Uterine smooth muscle cell (primary cell): Measurements from ENCODE around the gene MYL11. TPM values are rescaled to one million over a fixed set of nuclear protein-coding genes. Genes with fewer than 3 reads are reported as not detected.

Experiments used
- total RNA-seq: library from RNA; depleted of rRNA; stranded (reverse); fragments of >200 nt; gene quantifications from 2 replicates; pipeline ENCODE4 v1.2.3, GENCODE V29; 2014

MYL11 gene, protein sequence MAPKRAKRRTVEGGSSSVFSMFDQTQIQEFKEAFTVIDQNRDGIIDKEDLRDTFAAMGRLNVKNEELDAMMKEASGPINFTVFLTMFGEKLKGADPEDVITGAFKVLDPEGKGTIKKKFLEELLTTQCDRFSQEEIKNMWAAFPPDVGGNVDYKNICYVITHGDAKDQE
- 0.75 TPM in 1 of 2 replicates, not detected in the other for total RNA-seq

DNA sequence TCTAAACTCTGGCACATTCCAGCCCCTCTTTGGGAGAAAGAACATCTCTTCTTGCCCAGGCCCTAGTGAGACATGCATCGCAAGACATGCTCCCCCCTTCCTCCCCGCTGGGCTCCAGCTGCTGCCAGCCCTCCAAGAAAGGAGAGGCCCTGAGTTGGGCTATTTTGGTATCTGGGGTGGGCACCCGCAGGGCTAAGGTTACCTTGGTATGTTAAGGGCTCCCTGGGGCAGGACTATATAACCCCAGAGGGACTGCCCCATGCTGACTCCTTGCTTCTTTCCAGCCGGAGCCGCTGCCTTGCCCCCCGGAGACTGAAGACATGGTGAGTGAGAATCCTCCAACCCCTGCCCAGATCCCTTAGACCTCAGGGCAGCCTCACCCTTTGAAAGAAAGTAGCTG lies at the start of gene MYL11:
TSS of gene MYL11 (plus strand) at position 265 of the 400 bp plus-strand sequence. CDS start at position 321, 56 bp downstream.

DNA sequence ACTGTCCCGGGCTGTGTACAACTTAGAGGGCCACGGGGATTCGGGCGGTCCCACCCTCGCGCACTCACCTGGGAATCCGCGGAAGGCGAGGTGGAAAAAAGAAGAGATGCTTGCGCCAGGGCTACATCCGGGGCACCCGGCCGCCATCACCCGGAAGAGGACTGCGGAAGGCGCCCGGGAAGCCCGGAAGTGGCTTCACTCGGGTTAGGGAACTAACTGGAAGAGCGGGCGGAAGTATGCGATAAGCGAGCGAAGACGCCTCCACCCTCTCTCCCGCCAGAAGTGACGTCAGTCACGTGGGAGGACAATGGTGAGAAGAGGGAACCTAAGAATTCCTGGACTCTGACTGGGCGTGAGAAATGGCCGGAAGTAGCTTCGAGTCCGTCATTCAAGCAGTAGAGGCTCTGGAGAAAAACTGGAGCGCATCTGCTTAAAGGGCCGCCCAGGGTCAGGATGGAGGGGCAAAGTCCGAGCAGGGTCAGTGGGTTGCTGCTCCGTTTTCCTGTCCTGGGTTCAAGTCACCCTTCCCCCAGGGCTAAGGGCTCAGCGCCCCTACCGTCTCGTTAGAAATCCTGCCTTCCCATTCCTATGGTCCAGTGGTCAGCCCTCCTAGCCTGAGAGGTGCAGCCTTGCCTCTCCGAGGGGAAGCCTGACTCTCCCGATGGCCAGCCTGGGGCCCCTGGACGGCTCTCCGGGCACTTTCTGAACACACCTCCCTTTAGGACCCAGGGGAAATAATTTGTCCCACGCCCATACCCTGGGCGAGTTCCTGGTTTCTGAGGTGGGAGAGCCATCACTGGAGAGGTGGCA lies 19.3 kb upstream of the MYL11 start, which contains the start of gene CD2BP2:
TSS of gene CD2BP2 (minus strand) at position 165 of the 810 bp plus-strand sequence. CDS start 627 bp downstream, outside the sequence.

DNA sequence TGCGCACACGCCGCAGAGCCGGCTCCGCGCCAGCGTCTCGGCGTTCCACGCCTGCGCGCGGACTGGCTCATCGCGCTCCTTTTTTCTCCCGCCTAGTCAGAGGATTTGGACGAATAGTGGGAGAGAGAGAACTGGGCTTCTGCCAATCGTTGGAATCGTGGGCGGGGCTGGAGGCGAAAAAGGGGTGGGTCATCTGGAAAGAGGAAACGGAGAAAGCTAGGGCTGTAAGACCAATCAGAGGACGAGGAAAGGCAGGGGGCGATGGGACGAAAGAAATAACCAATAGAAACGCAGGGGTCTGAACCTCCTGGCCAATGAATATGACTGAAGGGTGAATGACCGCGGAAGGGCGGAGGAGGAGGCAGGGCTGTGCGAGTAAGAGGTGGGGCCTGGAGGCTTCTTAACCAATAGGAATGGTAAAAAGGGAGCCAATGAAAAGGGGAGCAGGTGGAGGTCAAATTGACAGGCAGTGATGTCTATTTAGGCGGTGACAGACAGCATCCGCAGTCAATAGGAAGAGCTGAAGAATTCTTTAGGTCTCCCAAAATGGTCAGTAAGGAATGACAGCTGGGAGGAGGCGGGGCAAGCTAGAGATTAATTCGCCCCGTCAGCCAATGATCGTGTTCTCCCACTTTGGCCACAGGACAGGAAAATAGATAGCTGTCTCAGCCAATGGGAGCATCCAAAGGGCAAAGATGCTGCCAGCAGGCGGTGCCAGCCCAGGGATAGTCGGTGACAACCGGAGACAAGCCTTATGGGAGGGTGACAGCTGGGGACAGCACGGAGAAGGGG lies 4.0 kb upstream of the MYL11 start, which contains the start of gene TBC1D10B:
TSS of gene TBC1D10B (minus strand) at position 39 of the 792 bp plus-strand sequence. CDS start 311 bp downstream, outside the sequence.

DNA sequence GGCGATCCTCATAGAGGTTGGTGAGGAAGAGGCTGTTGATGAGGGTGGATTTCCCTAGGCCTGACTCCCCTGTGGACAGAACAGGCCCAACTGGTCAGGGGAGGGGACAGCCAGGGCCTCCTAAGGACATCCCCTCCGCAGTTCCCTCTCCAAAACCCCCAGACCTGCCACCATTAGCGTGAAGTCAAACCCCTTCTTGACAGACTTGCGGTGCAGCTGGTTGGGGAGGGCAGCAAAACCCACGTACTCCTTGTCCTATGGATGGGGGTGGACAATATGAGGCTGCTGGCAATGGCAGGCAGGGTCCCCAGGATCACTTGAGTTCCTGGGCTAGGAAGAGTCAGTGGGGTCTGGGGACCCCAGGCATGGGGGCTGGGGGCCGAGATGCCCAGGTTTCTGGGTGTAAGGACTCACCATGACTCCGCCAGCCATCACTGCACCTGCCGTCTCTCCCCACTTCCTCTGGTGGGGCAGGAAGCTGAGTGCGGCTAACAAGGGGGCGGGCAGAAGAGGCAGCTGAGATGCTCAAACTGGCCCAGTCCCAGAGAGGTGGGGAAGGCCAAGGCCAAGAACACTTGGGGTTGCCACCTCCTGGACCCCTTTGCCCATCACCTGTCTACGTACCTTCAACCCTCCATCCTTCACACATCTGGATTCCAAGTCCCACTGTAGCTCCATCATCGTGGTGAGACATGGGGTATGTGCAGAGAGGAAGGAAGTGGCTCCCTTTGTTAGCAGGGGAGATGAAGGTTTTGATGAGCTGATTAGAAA lies 7.7 kb downstream of the MYL11 start, which contains the start of gene SEPTIN1:
TSS of gene SEPTIN1 (minus strand) at position 451 of the 771 bp plus-strand sequence. CDS start at position 432, 19 bp downstream.

DNA sequence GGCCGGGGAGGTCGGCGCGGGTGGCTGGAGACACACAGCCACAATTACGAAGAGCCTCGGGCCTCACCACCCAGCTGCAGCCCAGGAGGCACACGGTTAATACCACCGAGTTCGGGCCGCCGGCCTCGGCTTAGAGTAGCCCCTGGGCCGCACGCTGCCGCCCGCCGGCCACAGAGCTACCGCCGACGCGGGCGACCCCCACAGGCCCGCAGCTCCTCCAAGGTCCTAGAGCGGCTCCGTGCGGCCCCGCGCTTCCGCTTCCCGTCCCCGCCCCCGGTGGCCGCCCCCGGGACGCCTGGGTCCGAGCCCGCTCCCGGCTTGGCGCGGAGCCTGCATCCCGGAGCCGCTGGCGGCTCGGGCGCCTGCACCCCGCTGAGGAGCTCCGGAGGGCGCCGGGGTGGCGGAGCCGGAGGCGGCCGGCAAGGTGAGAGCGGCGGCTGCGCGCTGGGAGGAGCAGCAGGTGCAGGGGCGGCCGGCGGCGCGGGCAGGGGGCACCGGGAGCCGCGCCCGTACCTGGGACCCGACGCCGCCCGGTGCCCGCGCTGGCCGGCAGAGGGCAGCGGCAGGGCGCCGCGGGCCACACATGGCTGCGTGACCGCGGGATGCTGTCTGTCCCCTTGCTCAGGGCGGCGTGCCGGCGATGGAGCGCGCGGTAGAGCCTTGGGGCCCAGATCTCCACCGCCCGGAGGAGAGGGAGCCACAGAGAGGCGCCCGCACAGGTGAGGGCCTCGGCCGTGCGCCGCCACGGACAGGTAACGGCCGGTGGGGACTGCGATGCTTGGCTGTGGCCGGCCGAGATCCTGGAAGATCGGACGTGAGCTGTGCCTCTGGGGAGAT lies 20.8 kb downstream of the MYL11 start, which contains the start of gene ZNF48:
TSS of gene ZNF48 (plus strand) at position 266 of the 837 bp plus-strand sequence. CDS start at position 641, 375 bp downstream.

DNA sequence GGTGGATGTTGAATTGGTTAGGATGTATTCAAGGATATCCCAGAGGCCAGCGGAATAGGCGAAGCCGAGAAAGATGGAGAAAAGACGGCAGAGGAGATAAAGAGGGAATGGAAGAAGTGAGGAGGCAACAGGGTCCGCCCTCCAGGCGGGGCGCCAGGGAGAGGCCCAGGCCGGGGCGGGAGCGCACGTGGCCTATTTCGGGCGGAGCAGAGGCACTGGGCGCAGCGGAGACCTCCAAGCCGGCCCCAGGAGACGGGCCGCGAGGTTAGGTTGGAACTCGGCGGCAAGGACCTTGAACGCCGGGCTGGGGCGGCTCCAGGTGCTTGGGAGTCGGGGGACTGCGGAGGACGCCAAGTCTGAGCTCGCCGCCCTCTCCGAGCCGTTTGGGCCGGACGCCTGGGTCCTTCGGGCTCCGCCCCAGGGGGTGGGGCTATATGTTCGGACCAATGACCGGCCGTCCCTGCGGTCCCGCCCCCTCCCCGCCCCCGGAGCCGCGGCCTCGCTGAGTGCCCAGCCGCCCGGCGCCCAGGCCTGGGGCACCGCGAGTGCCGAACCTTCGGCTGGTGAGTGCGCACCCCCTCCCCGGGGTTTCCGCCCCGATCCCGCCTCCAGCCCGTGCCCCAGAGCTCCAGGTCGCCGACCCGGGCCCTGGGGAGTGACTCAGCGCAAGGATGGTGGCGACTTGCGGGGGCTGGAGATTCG lies 32.7 kb downstream of the MYL11 start, which contains the start of gene ZNF771:
TSS of gene ZNF771 (plus strand) at position 505 of the 702 bp plus-strand sequence. CDS start 448 bp downstream, outside the sequence.

Other genes starting within 250 kb of the MYL11 start
- gene CORO1A, start 191.2 kb upstream of the MYL11 start, total RNA-seq, result 2.7 and 2.9 TPM in 2 replicates
- 67.1 and 198 TPM in 2 replicates for gene BOLA2B, start 181.1 kb upstream of the MYL11 start, total RNA-seq
- gene SLX1A, start 180.9 kb upstream of the MYL11 start, total RNA-seq, result 19.5 and 27.0 TPM in 2 replicates
- 3.4 and 4.5 TPM in 2 replicates for gene SULT1A3, start 175.5 kb upstream of the MYL11 start, total RNA-seq
- 0.33 and 0.75 TPM in 2 replicates for gene NPIPB13, start 126.3 kb upstream of the MYL11 start, total RNA-seq
- 37.9 and 41.6 TPM in 2 replicates for gene CD2BP2, start 19.5 kb upstream of the MYL11 start, total RNA-seq
- 34.7 and 40.4 TPM in 2 replicates for gene TBC1D10B, start 4.3 kb upstream of the MYL11 start, total RNA-seq
- 0.25 TPM in 1 of 2 replicates, not detected in the other for gene SEPTIN1, start 7.8 kb downstream of the MYL11 start, total RNA-seq
- 6.0 and 8.2 TPM in 2 replicates for gene ZNF48, start 20.6 kb downstream of the MYL11 start, total RNA-seq
- gene ZNF771, start 32.8 kb downstream of the MYL11 start, total RNA-seq, result 14.2 and 17.1 TPM in 2 replicates
- 12.9 and 25.0 TPM in 2 replicates for gene DCTPP1, start 55.2 kb downstream of the MYL11 start, total RNA-seq
- gene SEPHS2, start 71.1 kb downstream of the MYL11 start, total RNA-seq, result 16.5 and 26.6 TPM in 2 replicates
- not detected in 2 replicates for gene ITGAL, start 97.9 kb downstream of the MYL11 start, total RNA-seq
- gene ZNF768, start 151.8 kb downstream of the MYL11 start, total RNA-seq, result 20.3 and 21.6 TPM in 2 replicates
- gene ZNF747, start 160.1 kb downstream of the MYL11 start, total RNA-seq, result 6.5 and 10.6 TPM in 2 replicates
- 5.4 and 5.6 TPM in 2 replicates for gene ZNF764, start 183.6 kb downstream of the MYL11 start, total RNA-seq
- gene ZNF688, start 196.9 kb downstream of the MYL11 start, total RNA-seq, result 8.9 and 10.3 TPM in 2 replicates
- 7.5 and 12.1 TPM in 2 replicates for gene ZNF785, start 210.9 kb downstream of the MYL11 start, total RNA-seq
- gene ZNF689, start 235.6 kb downstream of the MYL11 start, total RNA-seq, result 4.1 and 4.4 TPM in 2 replicates